ENCODE results near the gene NTN5. TPM values are rescaled to one million over a fixed set of nuclear protein-coding genes. Genes with fewer than 3 reads are reported as not detected.

NTN5 gene
- total RNA-seq, 1 donor from 2014 or later: not detected

Other genes starting within 250 kb of the NTN5 start
- 6.1 TPM for gene GRWD1, start 227.0 kb downstream of the NTN5 start, total RNA-seq
- gene KCNJ14, start 217.4 kb downstream of the NTN5 start, total RNA-seq: 1.2 TPM
- 57.5 TPM for gene CYTH2, start 203.6 kb downstream of the NTN5 start, total RNA-seq
- 19.4 TPM for gene LMTK3, start 161.2 kb downstream of the NTN5 start, total RNA-seq
- not detected for gene SULT2B1, start 120.8 kb downstream of the NTN5 start, total RNA-seq
- gene SPACA4, start 66.3 kb downstream of the NTN5 start, total RNA-seq: not detected
- not detected for gene FAM83E, start 57.9 kb downstream of the NTN5 start, total RNA-seq
- gene RPL18, start 53.8 kb downstream of the NTN5 start, total RNA-seq: 903 TPM
- 9.6 TPM for gene SPHK2, start 53.5 kb downstream of the NTN5 start, total RNA-seq
- gene DBP, start 35.6 kb downstream of the NTN5 start, total RNA-seq: 3.0 TPM
- gene CA11, start 26.8 kb downstream of the NTN5 start, total RNA-seq: 5.2 TPM
- under 0.01 TPM for gene FUT2, start 23.0 kb upstream of the NTN5 start, total RNA-seq
- gene MAMSTR, start 46.7 kb upstream of the NTN5 start, total RNA-seq: 0.74 TPM
- 3.9 TPM for gene RASIP1, start 67.6 kb upstream of the NTN5 start, total RNA-seq
- not detected for gene IZUMO1, start 73.9 kb upstream of the NTN5 start, total RNA-seq
- gene FUT1, start 79.6 kb upstream of the NTN5 start, total RNA-seq: 0.49 TPM
- gene FGF21, start 82.5 kb upstream of the NTN5 start, total RNA-seq: not detected
- gene BCAT2, start 138.0 kb upstream of the NTN5 start, total RNA-seq: 7.1 TPM
- 1.7 TPM for gene HSD17B14, start 163.5 kb upstream of the NTN5 start, total RNA-seq
- 2.0 TPM for gene PLEKHA4, start 195.6 kb upstream of the NTN5 start, total RNA-seq
- 23.1 TPM for gene PPP1R15A, start 199.4 kb upstream of the NTN5 start, total RNA-seq
- not detected for gene TULP2, start 225.7 kb upstream of the NTN5 start, total RNA-seq
- 45.5 TPM for gene NUCB1, start 227.3 kb upstream of the NTN5 start, total RNA-seq

Measured in temporal lobe (tissue), 1 donor.